Natural killer cell (primary cell): ENCODE measurements around the gene HEPN1. TPM values are rescaled to one million over a fixed set of nuclear protein-coding genes. Genes with fewer than 3 reads are reported as not detected.
A peak's percentile ranks its signal among the peaks of the same experiment; 100 is the strongest.

Experiments
- ATAC-seq, 3 donors: fragments of 150-1000 bp in 2 of 3; fragments of 200-7000 bp in 1 of 3; cut with Tn5 transposase; 1 replicate in 1 of 3; 2 replicates in 2 of 3; pipeline ENCODE4 v1.10.0; 2021; ENCODE audit warnings: mild to moderate bottlenecking in 2 of 3, moderate library complexity in 2 of 3
- DNase-seq, 2 donors: peaks; one replicate each; pipeline versions ENCODE4 v3.0.0 to v3.0.0-alpha.2; 2013 to 2021; ENCODE audit warnings: mixed read lengths in 1 of 2
- H3K27ac ChIP-seq: one replicate; pipeline ENCODE4 v1.5.1; 2013; ENCODE audit warnings: mild to moderate bottlenecking, low read length
- H3K27me3 ChIP-seq: one replicate; pipeline ENCODE4 v1.6.1; 2013; ENCODE audit warnings: low read length; ENCODE audit not compliant: control insufficient read depth, insufficient read depth
- H3K36me3 ChIP-seq: one replicate; pipeline ENCODE4 v1.6.1; 2013; ENCODE audit warnings: low read length; ENCODE audit not compliant: control insufficient read depth, insufficient read depth
- H3K4me1 ChIP-seq: one replicate; pipeline ENCODE4 v1.6.1; 2013; ENCODE audit warnings: low read length; ENCODE audit not compliant: control insufficient read depth, insufficient read depth
- H3K4me3 ChIP-seq: one replicate; pipeline ENCODE4 v1.5.1; 2013; ENCODE audit warnings: low read length
- H3K9me3 ChIP-seq: one replicate; pipeline ENCODE4 v1.6.1; 2013; ENCODE audit warnings: low read length; ENCODE audit not compliant: control insufficient read depth, insufficient read depth
- H3K27ac Mint-ChIP-seq, 2 donors: one replicate each; pipeline ENCODE4 v1.8.0; 2022; ENCODE audit warnings: mild to moderate bottlenecking in 2 of 2, mixed read lengths in 2 of 2, moderate library complexity in 1 of 2
- H3K27me3 Mint-ChIP-seq, 2 donors: one replicate each; pipeline ENCODE4 v1.8.0; 2022; ENCODE audit warnings: low read depth in 2 of 2, mixed read lengths in 2 of 2
- H3K36me3 Mint-ChIP-seq: one replicate; pipeline ENCODE4 v1.8.0; 2022; ENCODE audit warnings: mixed read lengths
- H3K4me1 Mint-ChIP-seq, 2 donors: one replicate each; pipeline ENCODE4 v1.8.0; 2022; ENCODE audit warnings: mixed read lengths in 2 of 2
- H3K4me3 Mint-ChIP-seq: one replicate; pipeline ENCODE4 v1.8.0; 2022; ENCODE audit warnings: mild to moderate bottlenecking, moderate library complexity, mixed read lengths
- H3K9me3 Mint-ChIP-seq, 2 donors: one replicate each; pipeline ENCODE4 v1.8.0; 2022; ENCODE audit warnings: mixed read lengths in 2 of 2
- WGBS: methylation state at CpG from one replicate; pipeline ENCODE4 v1.1.7; 2013; ENCODE audit warnings: missing lambda C conversion rate; ENCODE audit not compliant: insufficient coverage; 5-methylcytosine and 5-hydroxymethylcytosine counted together
- intact Hi-C: fragments of 100-400 bp; cut with micrococcal nuclease; formaldehyde crosslinking; loops from one replicate; pipeline ENCODE4 v1.14.2; 2022
- total RNA-seq, 4 donors: library from RNA; stranded (reverse); fragments of 120-200 nt in 1 of 4; gene quantifications; one replicate each; pipeline versions ENCODE4 v1.2.3 to v1.2.4, GENCODE V29; 2013 to 2022
- TF ChIP-seq, protein P1 (sequence below): fragments of 200-600 bp; IDR thresholded peaks from one replicate; pipeline ENCODE4 v1.8.0; 2022; ENCODE audit warnings: antibody characterized with exemption

Gene HEPN1
- total RNA-seq, 3 donors from 2014 or later (not counting 1 experiment from before 2014, with no cell fraction given), result not detected

DNA sequence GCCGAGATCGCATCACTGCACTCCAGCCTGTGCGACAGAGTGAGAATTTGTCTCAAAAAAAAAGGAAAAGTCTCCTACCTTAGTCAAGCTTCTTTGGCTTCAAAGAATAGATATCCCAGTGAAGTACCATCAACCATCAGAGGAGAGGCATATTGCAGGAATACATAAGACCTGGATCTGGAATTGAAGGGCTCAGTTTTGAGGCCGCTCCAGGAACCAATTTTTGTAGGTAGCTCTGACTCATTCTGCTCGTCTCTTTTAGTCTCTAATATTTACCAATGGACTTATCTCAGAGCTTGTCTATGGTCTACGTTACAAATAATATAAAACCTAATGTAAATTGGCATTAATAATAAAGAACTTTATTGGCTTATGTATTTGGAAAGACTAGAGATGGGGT, 26.8 kb downstream of the HEPN1 start:
- peaks cover 5 to 10% of the 10 kb centered on the region in 2 donors for H3K9me3 Mint-ChIP-seq
- peaks cover 10% of the 10 kb centered on the region for H3K4me1 ChIP-seq
- H3K27ac ChIP-seq, result no peak overlapping the region
- TF ChIP-seq, protein P1, sequence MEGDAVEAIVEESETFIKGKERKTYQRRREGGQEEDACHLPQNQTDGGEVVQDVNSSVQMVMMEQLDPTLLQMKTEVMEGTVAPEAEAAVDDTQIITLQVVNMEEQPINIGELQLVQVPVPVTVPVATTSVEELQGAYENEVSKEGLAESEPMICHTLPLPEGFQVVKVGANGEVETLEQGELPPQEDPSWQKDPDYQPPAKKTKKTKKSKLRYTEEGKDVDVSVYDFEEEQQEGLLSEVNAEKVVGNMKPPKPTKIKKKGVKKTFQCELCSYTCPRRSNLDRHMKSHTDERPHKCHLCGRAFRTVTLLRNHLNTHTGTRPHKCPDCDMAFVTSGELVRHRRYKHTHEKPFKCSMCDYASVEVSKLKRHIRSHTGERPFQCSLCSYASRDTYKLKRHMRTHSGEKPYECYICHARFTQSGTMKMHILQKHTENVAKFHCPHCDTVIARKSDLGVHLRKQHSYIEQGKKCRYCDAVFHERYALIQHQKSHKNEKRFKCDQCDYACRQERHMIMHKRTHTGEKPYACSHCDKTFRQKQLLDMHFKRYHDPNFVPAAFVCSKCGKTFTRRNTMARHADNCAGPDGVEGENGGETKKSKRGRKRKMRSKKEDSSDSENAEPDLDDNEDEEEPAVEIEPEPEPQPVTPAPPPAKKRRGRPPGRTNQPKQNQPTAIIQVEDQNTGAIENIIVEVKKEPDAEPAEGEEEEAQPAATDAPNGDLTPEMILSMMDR, result no peak
- H3K4me3 Mint-ChIP-seq, result no peak overlapping the region
- H3K36me3 Mint-ChIP-seq, result peaks cover 12% of the 10 kb centered on the region
- H3K4me1 Mint-ChIP-seq, result peaks cover 8 to 12% of the 10 kb centered on the region in 2 donors
- no peaks in the 10 kb centered on the region for H3K27me3 ChIP-seq
- WGBS, result 80% methylated on average over 5 of the region's 6 CpGs
- no peak overlapping the region for H3K4me3 ChIP-seq
- DNase-seq (no peak), ATAC-seq (no peak)
- H3K27me3 Mint-ChIP-seq, result no peaks in the 10 kb centered on the region
- H3K9me3 ChIP-seq, result no peaks in the 10 kb centered on the region
- no peak overlapping the region for H3K27ac Mint-ChIP-seq
- intact Hi-C loops, result no loop called here
- H3K36me3 ChIP-seq, result no peaks in the 10 kb centered on the region

DNA sequence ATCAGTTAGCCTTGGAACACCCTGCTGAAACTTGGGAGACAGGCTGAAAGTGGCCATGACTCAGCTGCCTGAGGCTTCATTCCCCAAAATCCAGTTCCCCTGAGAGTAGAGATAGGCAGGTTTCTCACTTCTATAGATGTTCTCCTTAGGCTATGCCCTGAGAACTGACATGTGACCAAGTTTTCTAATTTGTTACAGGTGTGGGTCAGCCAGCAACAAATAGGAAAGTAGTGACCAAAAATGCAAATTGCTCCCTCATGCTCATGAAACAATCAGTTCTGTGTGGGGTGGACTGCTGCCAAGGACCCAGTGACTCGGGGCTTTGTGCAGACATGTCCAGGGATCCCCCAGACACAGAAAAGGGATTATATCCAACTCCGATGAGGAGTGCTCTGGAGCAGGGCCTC, 27.7 kb downstream of the HEPN1 start:
- Histone ChIP-seq H3K27me3 (no peaks in the 10 kb centered on the region), H3K4me3 (no peak overlapping the region), H3K9me3 (no peaks in the 10 kb centered on the region), H3K27ac (no peak overlapping the region), H3K4me1 (peaks cover 18% of the 10 kb centered on the region), H3K36me3 (no peaks in the 10 kb centered on the region)
- Mint-ChIP-seq H3K9me3 (peaks cover 5 to 10% of the 10 kb centered on the region in 2 donors), H3K36me3 (peaks cover 12% of the 10 kb centered on the region), H3K27me3 (no peaks in the 10 kb centered on the region), H3K4me3 (no peak overlapping the region), H3K27ac (no peak overlapping the region), H3K4me1 (peaks cover 8 to 12% of the 10 kb centered on the region in 2 donors)
- TF ChIP-seq, protein P1, result no peak
- ATAC-seq, result no peak
- intact Hi-C loops, result no loop called here
- no peak for DNase-seq
- WGBS, result 55% methylated on average over 2 of the region's 2 CpGs

DNA sequence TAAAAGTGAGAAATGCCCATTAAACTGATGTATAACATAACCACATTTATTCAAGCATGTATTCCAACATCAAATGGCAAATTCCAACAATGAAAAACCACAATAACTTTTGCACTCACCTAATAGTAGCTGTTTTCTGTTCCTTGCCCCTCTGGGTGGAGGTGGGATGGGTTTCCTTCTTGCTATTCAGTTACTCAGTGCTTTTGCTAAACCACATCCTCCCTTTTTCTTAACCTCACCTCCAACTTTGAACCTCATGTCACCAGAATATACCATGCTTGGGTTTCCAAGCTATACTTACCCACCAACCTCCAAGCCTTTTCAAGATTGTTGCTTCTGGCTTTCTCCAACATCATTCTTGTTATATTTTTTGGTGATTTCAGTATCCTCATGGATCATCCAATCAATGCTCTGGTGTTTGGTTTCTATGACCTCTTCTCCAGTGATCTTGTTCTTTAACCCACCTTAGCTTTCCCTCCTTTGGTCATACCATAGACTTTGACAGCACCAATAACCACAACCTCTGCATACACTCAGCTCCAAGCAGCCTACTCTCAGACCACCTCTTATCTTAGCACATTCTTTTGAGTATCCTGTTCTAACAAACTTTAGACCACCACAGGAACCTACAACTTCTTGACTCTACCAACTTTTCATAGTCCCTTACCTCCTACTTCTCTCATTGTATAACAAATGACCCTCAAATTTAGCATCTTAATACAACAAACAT, 31.7 kb downstream of the HEPN1 start:
- H3K36me3 ChIP-seq, result no peaks in the 10 kb centered on the region
- no peaks in the 10 kb centered on the region for H3K4me1 Mint-ChIP-seq
- no peak overlapping the region for H3K4me3 Mint-ChIP-seq
- peak overlapping the region; percentile 51 for H3K27ac ChIP-seq
- no peaks in the 10 kb centered on the region for H3K27me3 ChIP-seq
- H3K27me3 Mint-ChIP-seq, result no peaks in the 10 kb centered on the region
- TF ChIP-seq, protein P1, result no peak
- no peaks in the 10 kb centered on the region for H3K9me3 ChIP-seq
- no peak overlapping the region for H3K4me3 ChIP-seq
- peaks cover 12% of the 10 kb centered on the region for H3K36me3 Mint-ChIP-seq
- intact Hi-C loops, result loop anchor here (5.0 kb wide), 3 partner anchors 73 to 937 kb away; partner anchors contain the start of genes CHEK1 and HYLS1
- no peak for ATAC-seq
- H3K4me1 ChIP-seq, result peaks cover 32% of the 10 kb centered on the region
- DNase-seq, result peak in 1 of 2 donors; percentile 56
- H3K27ac Mint-ChIP-seq, result no peak overlapping the region
- peaks cover 5 to 10% of the 10 kb centered on the region in 2 donors for H3K9me3 Mint-ChIP-seq
